Gastroesophageal sphincter (tissue), 4 donors: Measurements from ENCODE around the gene ST3GAL6. TPM values are rescaled to one million over a fixed set of nuclear protein-coding genes. Genes with fewer than 3 reads are reported as not detected.

ENCODE experiments used
- ATAC-seq: fragments of 150-250 bp; one replicate; pipeline ENCODE4 v1.9.1; 2016; ENCODE audit warnings: mild to moderate bottlenecking, moderate library complexity
- H3K27ac ChIP-seq, 4 donors: fragments of 200-600 bp; sonication (generic) in 3 of 4; 1 replicate in 3 of 4; 2 replicates in 1 of 4; pipeline ENCODE4 v1.5.1; 2016 to 2019
- H3K27me3 ChIP-seq: fragments of 200-600 bp; sonication (generic); one replicate; pipeline ENCODE4 v1.5.1; 2019
- H3K36me3 ChIP-seq, 2 donors: fragments of 200-600 bp; sonication (generic); one replicate each; pipeline ENCODE4 v1.5.1; 2019; ENCODE audit warnings: control low read depth in 1 of 2
- H3K4me1 ChIP-seq, 3 donors: fragments of 200-600 bp; sonication (generic); 1 replicate in 2 of 3; 2 replicates in 1 of 3; pipeline ENCODE4 v1.5.1; 2016 to 2019; ENCODE audit warnings: control low read depth in 2 of 3
- H3K4me3 ChIP-seq, 2 donors: fragments of 200-600 bp; sonication (generic); one replicate each; pipeline ENCODE4 v1.5.1; 2019; ENCODE audit warnings: mild to moderate bottlenecking in 1 of 2, moderate library complexity in 1 of 2
- H3K9me3 ChIP-seq, 3 donors: fragments of 200-600 bp; sonication (generic); one replicate each; pipeline ENCODE4 v1.5.1; 2017 to 2019; ENCODE audit warnings: control low read depth in 2 of 3
- CTCF ChIP-seq, 4 experiments: fragments of 200-600 bp in 2 of 4; fragments of 450-650 bp in 2 of 4; sonication (generic) in 1 of 4; IDR thresholded peaks; one replicate each; pipeline ENCODE4 v1.5.1; 2017 to 2019; ENCODE audit warnings: antibody characterized with exemption in 4 of 4, mild to moderate bottlenecking in 2 of 4, moderate library complexity in 2 of 4
- EP300 ChIP-seq: sonication (generic); formaldehyde crosslinking; IDR thresholded peaks from one replicate; pipeline ENCODE4 v1.6.1; 2017; ENCODE audit warnings: antibody characterized with exemption, mild to moderate bottlenecking
- POLR2A ChIP-seq, 2 donors: fragments of 450-650 bp; IDR thresholded peaks; one replicate each; pipeline ENCODE4 v1.6.1; 2017; ENCODE audit warnings: antibody characterized with exemption in 2 of 2, mild to moderate bottlenecking in 2 of 2, moderate library complexity in 1 of 2
- POLR2AphosphoS5 ChIP-seq: sonication (generic); formaldehyde crosslinking; IDR thresholded peaks from one replicate; pipeline ENCODE4 v1.6.1; 2017; ENCODE audit warnings: antibody characterized with exemption
- WGBS, 2 donors: methylation state at CpG; one replicate each; pipeline ENCODE4 v1.1.5; 2018; ENCODE audit warnings: low coverage in 1 of 2; 5-methylcytosine and 5-hydroxymethylcytosine counted together
- total RNA-seq, 4 donors: library from RNA; depleted of rRNA; stranded (reverse); fragments of >200 nt; gene quantifications; one replicate each; pipeline ENCODE4 v1.1.0, GENCODE V29; 2016

ST3GAL6 gene
- total RNA-seq, 4 donors from 2014 or later = 4.4 to 21.2 (median 7.4) TPM

- Histone ChIP-seq H3K4me3 (no peak overlapping the region), H3K27me3 (no peaks in the 10 kb centered on the region), H3K4me1 (peaks cover 0 to 36% (median 0%) of the 10 kb centered on the region in 3 donors), H3K27ac (no peak overlapping the region), H3K9me3 (no peaks in the 10 kb centered on the region), H3K36me3 (no peaks in the 10 kb centered on the region)
- no peak for ATAC-seq
- WGBS, 2 donors = 57 to 86% methylated on average over 1 of the region's 1 CpG
- TF ChIP-seq CTCF (IDR thresholded peaks at IDR 0.05) (no peak), EP300 (no peak), POLR2A (IDR thresholded peaks at IDR 0.05) (no peak)
Observed at GRCh38 chr3:98735761-98736269, 27.3 kb upstream of the ST3GAL6 start.

GRCh38 chr3:98737301-98737700, 25.8 kb upstream of the ST3GAL6 start:
- Histone ChIP-seq H3K27ac (no peak overlapping the region), H3K4me3 (no peak overlapping the region), H3K4me1 (peaks cover 0 to 30% (median 0%) of the 10 kb centered on the region in 3 donors), H3K27me3 (no peaks in the 10 kb centered on the region), H3K9me3 (no peaks in the 10 kb centered on the region), H3K36me3 (no peaks in the 10 kb centered on the region)
- WGBS, 2 donors = 80 to 96% methylated on average over 2 to 5 of the region's 5 CpGs
- ATAC-seq = no peak
- TF ChIP-seq EP300 = no peak
- TF ChIP-seq POLR2A (IDR thresholded peaks at IDR 0.05) = no peak
- no peak for TF ChIP-seq CTCF (IDR thresholded peaks at IDR 0.05)

- no peaks in the 10 kb centered on the region for H3K27me3 ChIP-seq
- no peak overlapping the region for H3K4me3 ChIP-seq
- H3K4me1 ChIP-seq = peaks cover 0 to 17% (median 0%) of the 10 kb centered on the region in 3 donors
- no peak for TF ChIP-seq EP300
- TF ChIP-seq POLR2A (IDR thresholded peaks at IDR 0.05) = no peak
- TF ChIP-seq POLR2AphosphoS5 = no peak
- H3K9me3 ChIP-seq = no peaks in the 10 kb centered on the region
- ATAC-seq = no peak
- H3K36me3 ChIP-seq = no peaks in the 10 kb centered on the region
- H3K27ac ChIP-seq = no peak overlapping the region
Observed at GRCh38 chr3:98739266-98739665, 23.9 kb upstream of the ST3GAL6 start.

DNA sequence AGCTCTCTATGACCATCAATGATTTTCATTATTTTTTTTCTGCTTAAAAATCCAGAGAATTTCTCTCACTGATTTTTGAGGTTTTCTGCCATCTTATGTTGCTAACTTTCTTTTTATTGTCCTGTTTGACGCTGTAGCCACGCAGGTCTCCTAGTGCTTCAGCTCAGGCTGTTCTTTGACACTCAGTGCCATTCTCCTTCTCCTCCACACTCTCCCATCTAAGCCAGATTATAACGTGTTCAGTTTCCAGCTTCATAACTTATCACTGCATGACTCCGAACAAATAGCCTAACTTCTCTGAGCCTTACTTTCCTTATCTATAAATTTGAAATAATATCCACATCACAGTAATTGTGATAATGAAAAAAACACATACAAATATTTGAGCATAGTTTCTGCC, 22.8 kb upstream of the ST3GAL6 start:
- Histone ChIP-seq H3K27ac (no peak overlapping the region), H3K27me3 (no peaks in the 10 kb centered on the region)
- no peak for ATAC-seq

GRCh38 chr3:98741121-98741716, 21.9 kb upstream of the ST3GAL6 start:
- no peak overlapping the region for H3K4me3 ChIP-seq
- H3K27ac ChIP-seq = no peak overlapping the region
- no peaks in the 10 kb centered on the region for H3K27me3 ChIP-seq
- TF ChIP-seq POLR2AphosphoS5 (no peak), CTCF (IDR thresholded peaks at IDR 0.05) (no peak), POLR2A (IDR thresholded peaks at IDR 0.05) (no peak), EP300 (no peak)
- no peaks in the 10 kb centered on the region for H3K4me1 ChIP-seq
- ATAC-seq = no peak
- H3K36me3 ChIP-seq = no peaks in the 10 kb centered on the region
- H3K9me3 ChIP-seq = no peaks in the 10 kb centered on the region
- 87 to 92% methylated on average over 5 of the region's 5 CpGs for WGBS, 2 donors

More for the DNA sequence above, 22.8 kb upstream of the ST3GAL6 start:
- Histone ChIP-seq H3K4me1 (peaks cover 0 to 6% (median 0%) of the 10 kb centered on the region in 3 donors), H3K36me3 (no peaks in the 10 kb centered on the region), H3K4me3 (no peak overlapping the region), H3K9me3 (no peaks in the 10 kb centered on the region)
- WGBS, 2 donors = 71 to 75% methylated on average over 2 to 4 of the region's 4 CpGs
- TF ChIP-seq POLR2AphosphoS5 (no peak), POLR2A (IDR thresholded peaks at IDR 0.05) (no peak), EP300 (no peak)

GRCh38 chr3:98743071-98743470, 20.1 kb upstream of the ST3GAL6 start:
- Histone ChIP-seq H3K27me3 (no peaks in the 10 kb centered on the region), H3K36me3 (no peaks in the 10 kb centered on the region), H3K4me1 (no peaks in the 10 kb centered on the region), H3K9me3 (no peaks in the 10 kb centered on the region), H3K27ac (no peak overlapping the region), H3K4me3 (no peak overlapping the region)
- WGBS, 2 donors = 72 to 96% methylated on average over 4 of the region's 5 CpGs
- no peak for ATAC-seq
- TF ChIP-seq EP300 (no peak), POLR2AphosphoS5 (no peak), POLR2A (IDR thresholded peaks at IDR 0.05) (no peak), CTCF (IDR thresholded peaks at IDR 0.05) (no peak)
